ENCODE results near the gene MGLL.

MGLL gene

DNA sequence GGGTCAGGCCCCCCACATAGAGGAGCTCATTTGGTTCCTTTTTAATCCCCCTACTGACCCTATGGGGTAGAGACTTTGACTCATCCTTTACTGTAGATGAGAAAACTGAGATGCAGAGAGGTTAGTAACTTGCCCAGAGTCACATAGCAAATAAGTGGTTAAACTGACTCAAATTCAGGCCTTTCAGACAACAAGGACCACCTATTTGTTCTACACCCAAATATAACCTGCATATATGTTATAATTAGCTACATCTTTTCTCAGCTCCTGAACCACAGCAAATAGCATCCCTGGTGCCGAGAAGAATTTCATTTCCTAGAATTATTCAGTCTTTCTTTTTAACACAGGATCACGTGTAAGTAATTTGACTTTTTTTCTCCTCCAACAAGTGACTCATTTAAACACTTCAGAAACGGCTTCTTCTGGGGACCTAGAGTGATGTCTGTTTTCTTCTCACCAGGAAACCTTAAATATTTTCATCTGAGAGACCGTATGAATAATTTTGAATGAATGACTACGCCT is 57.4 kb downstream of the MGLL start:
- Histone ChIP-seq H3K9ac (ENCODE audit: low read length) (peak overlapping the region; percentile 84), H3K79me2 (ENCODE audit: low read length) (peaks cover 86% of the 10 kb centered on the region), H3K4me2 (ENCODE audit: low read length) (peak overlapping the region; percentile 62), H3K36me3 (replicated peaks; ENCODE audit: low read depth, low read length) (peaks cover 25% of the 10 kb centered on the region), H4K20me1 (ENCODE audit: insufficient read depth, low read length) (no peaks in the 10 kb centered on the region), H3K9me3 (ENCODE audit: insufficient read depth, low read length) (no peaks in the 10 kb centered on the region), H3K4me1 (ENCODE audit: low read length) (peaks cover 91% of the 10 kb centered on the region), H3K4me3 (ENCODE audit: low read length) (peak overlapping the region; percentile 31), H3K27me3 (ENCODE audit: low read depth, low read length) (no peaks in the 10 kb centered on the region), H2AFZ (ENCODE audit: low read depth, low read length) (no peak overlapping the region), H3K27ac (ENCODE audit: low read length) (peak overlapping the region; percentile 99)
- TF ChIP-seq, protein P1, sequence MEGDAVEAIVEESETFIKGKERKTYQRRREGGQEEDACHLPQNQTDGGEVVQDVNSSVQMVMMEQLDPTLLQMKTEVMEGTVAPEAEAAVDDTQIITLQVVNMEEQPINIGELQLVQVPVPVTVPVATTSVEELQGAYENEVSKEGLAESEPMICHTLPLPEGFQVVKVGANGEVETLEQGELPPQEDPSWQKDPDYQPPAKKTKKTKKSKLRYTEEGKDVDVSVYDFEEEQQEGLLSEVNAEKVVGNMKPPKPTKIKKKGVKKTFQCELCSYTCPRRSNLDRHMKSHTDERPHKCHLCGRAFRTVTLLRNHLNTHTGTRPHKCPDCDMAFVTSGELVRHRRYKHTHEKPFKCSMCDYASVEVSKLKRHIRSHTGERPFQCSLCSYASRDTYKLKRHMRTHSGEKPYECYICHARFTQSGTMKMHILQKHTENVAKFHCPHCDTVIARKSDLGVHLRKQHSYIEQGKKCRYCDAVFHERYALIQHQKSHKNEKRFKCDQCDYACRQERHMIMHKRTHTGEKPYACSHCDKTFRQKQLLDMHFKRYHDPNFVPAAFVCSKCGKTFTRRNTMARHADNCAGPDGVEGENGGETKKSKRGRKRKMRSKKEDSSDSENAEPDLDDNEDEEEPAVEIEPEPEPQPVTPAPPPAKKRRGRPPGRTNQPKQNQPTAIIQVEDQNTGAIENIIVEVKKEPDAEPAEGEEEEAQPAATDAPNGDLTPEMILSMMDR (IDR thresholded peaks at IDR 0.05; ENCODE audit: low read depth, low read length), result no peak
- TF ChIP-seq EZH2phosphoT487 (IDR thresholded peaks at IDR 0.05; ENCODE audit: low read depth), result no peak

DNA sequence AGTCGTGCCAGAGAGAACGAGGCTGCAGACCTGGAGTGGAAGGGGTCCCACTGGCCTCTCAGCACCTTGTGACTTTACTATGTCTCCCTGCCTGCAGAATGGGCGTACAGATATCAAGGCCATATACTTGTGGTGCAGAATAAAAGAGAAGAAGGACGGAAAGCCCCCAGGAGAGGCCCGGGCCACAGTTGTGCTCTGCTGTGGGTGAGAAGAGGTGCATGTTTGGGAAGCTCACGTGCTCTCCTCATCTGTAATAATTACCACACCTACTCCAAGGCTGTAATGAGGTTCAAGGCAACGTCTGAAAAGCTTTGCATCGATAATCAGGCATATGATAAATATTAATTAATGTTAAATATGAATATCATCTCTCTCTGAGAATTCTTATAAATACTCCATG is 58.0 kb downstream of the MGLL start:
- peaks cover 85% of the 10 kb centered on the region for H3K4me1 ChIP-seq (ENCODE audit: low read length)

DNA sequence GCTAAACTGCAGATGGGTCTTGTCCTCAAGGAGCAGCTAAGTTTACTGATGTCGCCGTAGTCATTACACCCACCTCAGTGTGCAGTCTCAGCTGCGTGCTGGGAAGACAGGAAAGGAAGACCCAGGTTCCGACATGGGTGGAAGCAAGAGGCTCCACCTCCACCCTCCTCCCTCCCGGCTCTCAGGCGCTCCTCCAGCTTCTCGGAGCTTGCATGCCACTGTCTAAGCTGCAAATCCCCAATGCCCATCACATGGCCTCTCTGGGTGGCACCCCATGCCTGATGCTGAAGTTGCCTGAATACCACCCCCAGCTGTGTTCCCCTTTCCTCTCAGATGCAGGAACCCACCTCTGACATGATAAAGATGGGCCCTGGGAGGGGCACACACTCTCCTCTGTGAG is 58.5 kb downstream of the MGLL start:
- H3K9me3 ChIP-seq (ENCODE audit: insufficient read depth, low read length), result no peaks in the 10 kb centered on the region
- peak overlapping the region; percentile 99 for H3K27ac ChIP-seq (ENCODE audit: low read length)
- no peaks in the 10 kb centered on the region for H3K27me3 ChIP-seq (ENCODE audit: low read depth, low read length)
- H3K4me2 ChIP-seq (ENCODE audit: low read length), result peak overlapping the region; percentile 62
- H3K9ac ChIP-seq (ENCODE audit: low read length), result peak overlapping the region; percentile 84
- TF ChIP-seq, protein P1 (IDR thresholded peaks at IDR 0.05; ENCODE audit: low read depth, low read length), result no peak
- TF ChIP-seq EZH2phosphoT487 (IDR thresholded peaks at IDR 0.05; ENCODE audit: low read depth), result no peak
- no peaks in the 10 kb centered on the region for H4K20me1 ChIP-seq (ENCODE audit: insufficient read depth, low read length)
- peaks cover 21% of the 10 kb centered on the region for H3K36me3 ChIP-seq (replicated peaks; ENCODE audit: low read depth, low read length)
- peaks cover 87% of the 10 kb centered on the region for H3K79me2 ChIP-seq (ENCODE audit: low read length)
- H3K4me1 ChIP-seq (ENCODE audit: low read length), result peaks cover 81% of the 10 kb centered on the region
- H2AFZ ChIP-seq (ENCODE audit: low read depth, low read length), result no peak overlapping the region
- H3K4me3 ChIP-seq (ENCODE audit: low read length), result 0 out of 2 replicates have a peak overlapping the region, but pooled peaks have one; percentile 31

More for the DNA sequence above, 58.0 kb downstream of the MGLL start:
- Histone ChIP-seq H4K20me1 (ENCODE audit: insufficient read depth, low read length) (no peaks in the 10 kb centered on the region), H3K79me2 (ENCODE audit: low read length) (peaks cover 86% of the 10 kb centered on the region), H3K4me3 (ENCODE audit: low read length) (peak overlapping the region; percentile 31), H3K36me3 (replicated peaks; ENCODE audit: low read depth, low read length) (peaks cover 22% of the 10 kb centered on the region), H3K27me3 (ENCODE audit: low read depth, low read length) (no peaks in the 10 kb centered on the region), H3K4me2 (ENCODE audit: low read length) (peak overlapping the region; percentile 62), H3K9me3 (ENCODE audit: insufficient read depth, low read length) (no peaks in the 10 kb centered on the region), H3K9ac (ENCODE audit: low read length) (peak overlapping the region; percentile 84), H3K27ac (ENCODE audit: low read length) (peak overlapping the region; percentile 99), H2AFZ (ENCODE audit: low read depth, low read length) (no peak overlapping the region)
- no peak for TF ChIP-seq EZH2phosphoT487 (IDR thresholded peaks at IDR 0.05; ENCODE audit: low read depth)
- TF ChIP-seq, protein P1 (IDR thresholded peaks at IDR 0.05; ENCODE audit: low read depth, low read length), result no peak

DNA sequence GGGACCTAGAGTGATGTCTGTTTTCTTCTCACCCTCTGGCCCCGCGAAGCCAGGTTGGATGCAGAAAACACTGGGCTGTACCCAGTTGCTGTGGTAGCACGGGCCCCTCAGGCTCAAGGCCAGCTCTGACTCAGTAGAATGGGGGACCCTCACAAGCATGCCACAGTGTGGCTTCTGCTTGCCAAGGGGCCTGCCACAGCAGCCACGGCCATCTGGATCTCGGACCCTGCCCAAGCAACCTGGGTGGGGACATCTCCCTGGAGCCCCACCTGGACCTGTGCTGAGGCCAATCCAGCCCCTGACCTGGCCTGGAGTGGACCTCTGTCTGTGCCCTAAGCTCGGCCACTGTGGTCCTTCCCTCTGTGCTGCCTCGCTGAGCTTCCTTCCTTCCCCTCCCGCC is 59.0 kb downstream of the MGLL start:
- H3K79me2 ChIP-seq (ENCODE audit: low read length), result peaks cover 85% of the 10 kb centered on the region
- H3K4me1 ChIP-seq (ENCODE audit: low read length), result peaks cover 76% of the 10 kb centered on the region
- no peaks in the 10 kb centered on the region for H4K20me1 ChIP-seq (ENCODE audit: insufficient read depth, low read length)
- TF ChIP-seq, protein P1 (IDR thresholded peaks at IDR 0.05; ENCODE audit: low read depth, low read length), result no peak
- TF ChIP-seq EZH2phosphoT487 (IDR thresholded peaks at IDR 0.05; ENCODE audit: low read depth), result no peak
- no peaks in the 10 kb centered on the region for H3K27me3 ChIP-seq (ENCODE audit: low read depth, low read length)
- no peak overlapping the region for H2AFZ ChIP-seq (ENCODE audit: low read depth, low read length)
- no peak overlapping the region for H3K4me3 ChIP-seq (ENCODE audit: low read length)
- H3K9me3 ChIP-seq (ENCODE audit: insufficient read depth, low read length), result no peaks in the 10 kb centered on the region
- peak overlapping the region; percentile 99 for H3K27ac ChIP-seq (ENCODE audit: low read length)
- H3K9ac ChIP-seq (ENCODE audit: low read length), result peak overlapping the region; percentile 84
- H3K36me3 ChIP-seq (replicated peaks; ENCODE audit: low read depth, low read length), result peaks cover 21% of the 10 kb centered on the region
- peak overlapping the region; percentile 62 for H3K4me2 ChIP-seq (ENCODE audit: low read length)

Data from OCI-LY3 (cell line).